Measurements from ENCODE around the gene MUC6. TPM values are rescaled to one million over a fixed set of nuclear protein-coding genes. Genes with fewer than 3 reads are reported as not detected.

Gene MUC6
- total RNA-seq, 2 experiments from 2014 or later, result not detected

DNA sequence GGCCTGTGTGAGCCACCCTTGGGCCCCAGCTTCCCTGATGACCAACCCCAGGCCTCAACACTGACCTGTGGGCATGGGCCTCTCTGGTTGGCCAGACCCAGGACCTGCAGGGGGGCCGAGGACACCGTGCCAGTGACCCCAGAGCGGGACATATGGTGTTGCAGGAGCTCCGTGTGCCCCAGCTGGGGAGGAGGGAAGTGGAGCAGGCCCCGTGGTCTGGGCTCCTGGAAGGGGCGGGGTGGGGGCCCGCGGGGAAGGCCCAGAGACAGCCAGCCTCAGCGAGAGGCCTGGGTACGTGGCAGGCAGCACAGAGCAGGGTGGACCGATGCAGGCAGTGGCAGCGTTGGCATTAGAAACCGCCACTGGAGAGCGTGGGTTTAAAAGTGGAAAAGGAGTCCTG lies 22.2 kb downstream of the MUC6 start:
- Mint-ChIP-seq H3K4me1 (peaks cover 14% of the 10 kb centered on the region), H3K27me3 (no peaks in the 10 kb centered on the region), H3K36me3 (ENCODE audit: low read depth) (peaks cover 14% of the 10 kb centered on the region), H3K27ac (no peak overlapping the region), H3K9me3 (peaks cover 14% of the 10 kb centered on the region), H3K4me3 (no peak overlapping the region)
- DNase-seq, result no peak
- ChIA-PET CTCF (no interaction called here), POLR2A (no interaction called here)

- Mint-ChIP-seq H3K27me3 (no peaks in the 10 kb centered on the region), H3K4me3 (no peak overlapping the region)
- CTCF ChIA-PET, result interaction anchor here (0.6 kb wide), 1 partner anchor 86 kb away, joined by 4 read pairs; no protein-coding TSS in a partner anchor
These were observed 22.9 kb downstream of the MUC6 start for GRCh38 chr11:1013631-1013935.

GRCh38 chr11:1012740-1013630 lies 23.5 kb downstream of the MUC6 start:
- CTCF ChIA-PET, result interaction anchor here (0.6 kb wide), 1 partner anchor 85 kb away, joined by 4 read pairs; no protein-coding TSS in a partner anchor
- Mint-ChIP-seq H3K36me3 (ENCODE audit: low read depth) (peaks cover 14% of the 10 kb centered on the region), H3K27ac (no peak overlapping the region), H3K4me3 (no peak overlapping the region), H3K27me3 (no peaks in the 10 kb centered on the region), H3K9me3 (peaks cover 14% of the 10 kb centered on the region), H3K4me1 (peaks cover 14% of the 10 kb centered on the region)
- DNase-seq, result no peak
- POLR2A ChIA-PET, result no interaction called here

More at GRCh38 chr11:1013631-1013935, 22.9 kb downstream of the MUC6 start:
- Mint-ChIP-seq H3K27ac (no peak overlapping the region), H3K9me3 (peaks cover 14% of the 10 kb centered on the region), H3K4me1 (peaks cover 14% of the 10 kb centered on the region), H3K36me3 (ENCODE audit: low read depth) (peaks cover 14% of the 10 kb centered on the region)
- DNase-seq, result no peak
- POLR2A ChIA-PET, result no interaction called here

DNA sequence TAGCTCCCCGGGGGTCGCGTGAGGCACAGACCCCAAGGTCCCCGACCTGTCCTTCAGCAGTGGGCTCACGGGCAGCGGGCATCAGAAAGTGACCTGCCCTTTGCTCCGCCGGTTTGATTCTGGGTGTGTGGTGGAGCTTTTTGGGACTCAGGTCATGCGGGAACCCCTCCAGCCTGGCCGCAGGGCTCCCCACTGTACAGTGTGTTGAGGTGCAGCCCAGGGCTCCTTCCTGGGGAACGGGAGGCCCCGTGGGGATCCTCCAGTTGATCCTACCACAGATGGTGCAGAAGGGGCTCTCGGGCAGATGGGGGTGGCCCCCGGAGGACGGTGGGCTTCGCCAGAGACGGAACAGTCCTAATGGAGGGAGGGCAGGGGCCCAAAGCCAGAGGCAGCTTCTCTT lies 24.2 kb downstream of the MUC6 start:
- POLR2A ChIA-PET, result no interaction called here
- Mint-ChIP-seq H3K27ac (no peak overlapping the region), H3K36me3 (ENCODE audit: low read depth) (peaks cover 12% of the 10 kb centered on the region), H3K27me3 (no peaks in the 10 kb centered on the region), H3K4me1 (peaks cover 9% of the 10 kb centered on the region), H3K4me3 (no peak overlapping the region), H3K9me3 (peaks cover 9% of the 10 kb centered on the region)
- DNase-seq, result no peak
- CTCF ChIA-PET, result no interaction called here

DNA sequence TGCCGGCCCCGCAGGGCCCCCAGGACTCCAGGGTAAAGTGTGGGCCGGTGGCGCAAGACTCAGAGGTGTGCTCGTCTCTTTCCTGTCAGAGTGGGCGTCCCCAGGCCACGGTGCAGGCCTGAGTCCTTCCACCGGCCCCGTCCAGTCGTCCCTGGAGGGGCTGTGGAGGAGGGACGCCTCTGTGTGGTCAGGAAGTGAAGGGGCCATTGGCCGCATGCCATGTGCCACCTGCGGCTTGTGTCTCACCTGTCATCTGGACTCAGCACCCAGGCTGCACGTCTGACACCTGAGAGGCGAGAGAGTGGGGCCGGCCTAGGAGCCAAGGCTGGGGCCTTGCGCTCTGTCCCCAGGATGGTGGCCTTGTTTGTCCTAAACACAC lies 25.2 kb downstream of the MUC6 start:
- H3K27me3 Mint-ChIP-seq, result no peaks in the 10 kb centered on the region
- DNase-seq, result no peak
- CTCF ChIA-PET, result no interaction called here
- no peaks in the 10 kb centered on the region for H3K9me3 Mint-ChIP-seq
- H3K4me3 Mint-ChIP-seq, result no peak overlapping the region
- H3K4me1 Mint-ChIP-seq, result no peaks in the 10 kb centered on the region
- no peak overlapping the region for H3K27ac Mint-ChIP-seq
- POLR2A ChIA-PET, result no interaction called here
- H3K36me3 Mint-ChIP-seq (ENCODE audit: low read depth), result peaks cover 12% of the 10 kb centered on the region

DNA sequence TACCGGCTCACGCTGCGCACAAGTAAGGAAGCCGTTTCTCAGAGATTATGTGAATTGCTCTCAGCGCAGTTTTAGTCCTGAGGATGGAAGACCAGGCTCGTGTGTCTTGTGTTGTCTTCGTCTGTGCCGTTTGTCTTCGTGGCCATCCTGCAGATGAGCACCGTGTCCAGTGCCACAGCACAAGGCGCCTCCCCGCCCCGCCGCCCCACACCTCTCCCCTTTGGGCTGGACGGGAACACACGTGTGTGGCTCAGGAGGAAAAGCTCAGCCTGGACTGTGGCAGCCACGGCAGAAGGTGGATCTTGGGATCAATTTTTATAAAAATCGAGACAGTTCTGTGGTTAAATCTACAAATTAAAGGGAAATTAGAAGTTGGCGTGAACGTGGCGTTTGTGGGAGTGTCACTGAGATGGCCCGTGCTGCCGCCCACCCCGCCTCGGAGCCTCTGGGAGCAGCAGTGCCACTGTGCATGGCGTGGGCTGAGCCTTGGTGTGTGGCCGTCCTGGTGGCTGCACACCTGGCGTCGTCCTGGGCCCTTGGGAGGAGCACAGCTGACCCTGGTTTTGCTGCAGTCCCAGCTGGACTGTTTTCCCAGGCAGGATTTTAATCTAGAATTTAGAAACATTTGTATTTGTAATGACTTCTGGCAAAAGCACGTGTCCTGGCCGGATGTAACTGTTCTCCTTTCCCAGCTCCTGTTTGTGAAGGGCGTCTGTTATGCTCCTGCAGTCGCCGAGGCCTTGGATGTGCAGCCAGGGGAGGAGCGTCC lies 25.8 kb downstream of the MUC6 start:
- Mint-ChIP-seq H3K27me3 (no peaks in the 10 kb centered on the region), H3K9me3 (no peaks in the 10 kb centered on the region), H3K27ac (no peak overlapping the region), H3K4me3 (no peak overlapping the region), H3K36me3 (ENCODE audit: low read depth) (peaks cover 13% of the 10 kb centered on the region), H3K4me1 (no peaks in the 10 kb centered on the region)
- ChIA-PET POLR2A (no interaction called here), CTCF (no interaction called here)
- no peak for DNase-seq

DNA sequence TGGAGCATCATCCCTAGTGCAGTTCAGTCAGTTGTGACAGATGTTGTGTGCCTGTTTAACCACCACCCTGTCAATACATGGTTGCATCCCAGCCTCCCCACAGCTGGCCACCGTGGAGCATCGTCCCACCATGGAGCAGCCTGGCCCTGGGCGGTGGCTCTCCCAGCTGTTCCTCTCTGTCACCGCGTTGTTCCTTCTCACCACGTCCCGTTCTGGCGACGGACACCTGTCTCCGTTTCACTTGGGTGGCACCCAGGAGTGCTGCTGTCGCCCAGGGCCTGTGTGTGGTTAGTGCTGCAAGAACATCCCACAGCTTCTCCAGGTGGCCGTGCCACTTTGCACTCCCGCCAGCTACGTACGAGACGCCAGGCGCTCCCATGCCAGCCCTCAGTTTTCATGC lies 26.5 kb downstream of the MUC6 start:
- Mint-ChIP-seq H3K9me3 (no peaks in the 10 kb centered on the region), H3K4me3 (no peak overlapping the region), H3K4me1 (peaks cover 3% of the 10 kb centered on the region), H3K27me3 (no peaks in the 10 kb centered on the region), H3K36me3 (ENCODE audit: low read depth) (peaks cover 17% of the 10 kb centered on the region), H3K27ac (no peak overlapping the region)
- ChIA-PET CTCF (no interaction called here), POLR2A (no interaction called here)
- DNase-seq, result no peak

- Mint-ChIP-seq H3K27ac (no peak overlapping the region), H3K4me3 (no peak overlapping the region), H3K27me3 (no peaks in the 10 kb centered on the region), H3K9me3 (no peaks in the 10 kb centered on the region), H3K4me1 (peaks cover 3% of the 10 kb centered on the region), H3K36me3 (ENCODE audit: low read depth) (peaks cover 18% of the 10 kb centered on the region)
- DNase-seq, result no peak
- POLR2A ChIA-PET, result no interaction called here
- CTCF ChIA-PET, result no interaction called here
These were observed 27.1 kb downstream of the MUC6 start for GRCh38 chr11:1009371-1009770.

DNA sequence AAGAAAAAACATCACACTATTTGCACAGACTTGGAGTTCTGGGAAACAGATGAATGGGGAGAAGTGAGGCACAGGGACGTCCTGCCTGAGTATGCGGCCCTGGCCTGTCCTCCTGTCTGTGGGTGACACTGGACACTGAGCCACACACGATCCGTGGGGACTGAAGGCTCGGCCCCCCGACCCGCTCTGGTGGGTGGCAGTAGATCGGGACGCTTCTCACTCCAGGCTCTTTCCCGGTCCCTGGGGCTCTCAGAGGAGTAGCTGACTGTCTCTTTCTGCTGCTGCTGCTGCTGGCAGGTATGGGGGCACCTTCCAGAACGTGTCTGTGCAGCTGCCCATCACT lies 27.7 kb downstream of the MUC6 start:
- Mint-ChIP-seq H3K27ac (peak overlapping the region; percentile 42), H3K9me3 (no peaks in the 10 kb centered on the region), H3K36me3 (ENCODE audit: low read depth) (peaks cover 18% of the 10 kb centered on the region), H3K27me3 (no peaks in the 10 kb centered on the region), H3K4me1 (peaks cover 3% of the 10 kb centered on the region), H3K4me3 (no peak overlapping the region)
- DNase-seq, result no peak
- ChIA-PET POLR2A (no interaction called here), CTCF (no interaction called here)

DNA sequence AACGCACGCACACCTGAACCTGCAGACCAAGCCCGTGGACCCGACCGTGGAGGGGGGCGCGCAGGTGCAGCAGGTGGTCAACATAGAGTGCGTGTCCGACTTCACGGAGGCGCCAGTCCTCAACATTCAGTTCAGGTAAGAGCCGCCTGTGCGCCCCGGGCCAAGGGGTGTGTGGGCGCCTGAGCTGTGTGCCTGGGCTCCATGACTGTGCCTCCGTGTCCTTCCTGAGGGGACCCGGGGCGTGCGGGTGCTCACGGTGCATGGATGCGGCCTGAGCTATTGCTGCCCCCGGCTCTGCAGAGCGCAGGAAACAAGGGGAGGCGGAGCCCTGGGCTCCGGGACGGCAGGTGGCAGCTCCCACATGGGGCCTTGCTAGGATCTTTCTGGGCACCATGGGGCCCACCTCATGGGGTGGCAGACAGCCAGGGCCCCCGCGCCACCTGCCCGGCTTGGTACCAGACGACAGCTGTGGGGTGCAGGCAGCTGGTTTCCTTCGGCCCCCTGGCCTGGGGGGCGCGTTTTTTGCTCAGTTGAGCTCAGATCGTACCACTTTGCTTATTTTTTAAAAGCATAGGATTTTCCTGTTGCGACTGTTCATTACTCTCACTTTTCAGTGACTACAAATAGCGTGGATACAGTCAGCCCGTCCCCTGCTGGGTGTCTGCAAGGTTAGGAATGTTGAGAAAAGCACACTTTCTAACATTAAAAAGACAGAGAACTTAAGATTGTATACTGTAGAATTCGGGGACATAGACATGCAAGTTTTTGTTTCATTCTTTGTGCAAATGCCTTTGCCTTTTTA lies 28.3 kb downstream of the MUC6 start:
- Mint-ChIP-seq H3K9me3 (no peaks in the 10 kb centered on the region), H3K27me3 (no peaks in the 10 kb centered on the region), H3K36me3 (ENCODE audit: low read depth) (peaks cover 20% of the 10 kb centered on the region), H3K4me3 (no peak overlapping the region), H3K27ac (no peak overlapping the region), H3K4me1 (peaks cover 3% of the 10 kb centered on the region)
- no peak for DNase-seq
- CTCF ChIA-PET, result no interaction called here
- POLR2A ChIA-PET, result no interaction called here

DNA sequence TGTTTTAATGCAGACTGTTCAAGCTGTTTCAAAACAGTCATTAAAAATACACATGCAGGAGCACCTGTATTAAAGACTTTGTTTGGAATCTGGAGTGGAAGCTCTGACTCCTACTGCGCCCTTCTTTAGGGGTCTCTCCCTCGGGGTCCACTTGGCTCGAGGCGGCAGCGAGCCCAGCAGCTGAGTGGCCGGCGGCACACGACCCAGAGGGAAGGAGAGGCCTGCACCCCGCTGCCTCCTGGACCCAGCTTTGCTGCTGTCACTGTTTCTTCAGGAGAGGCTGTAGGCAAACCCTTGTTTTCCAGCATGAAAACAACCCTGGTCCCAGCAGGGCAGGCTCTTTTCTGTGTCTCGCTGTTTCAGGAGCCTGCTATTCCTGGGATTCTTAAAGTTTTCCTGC lies 29.2 kb downstream of the MUC6 start:
- Mint-ChIP-seq H3K27ac (no peak overlapping the region), H3K4me1 (peaks cover 3% of the 10 kb centered on the region), H3K36me3 (ENCODE audit: low read depth) (peaks cover 20% of the 10 kb centered on the region), H3K9me3 (no peaks in the 10 kb centered on the region), H3K4me3 (no peak overlapping the region), H3K27me3 (no peaks in the 10 kb centered on the region)
- no peak for DNase-seq
- POLR2A ChIA-PET, result no interaction called here
- CTCF ChIA-PET, result no interaction called here

DNA sequence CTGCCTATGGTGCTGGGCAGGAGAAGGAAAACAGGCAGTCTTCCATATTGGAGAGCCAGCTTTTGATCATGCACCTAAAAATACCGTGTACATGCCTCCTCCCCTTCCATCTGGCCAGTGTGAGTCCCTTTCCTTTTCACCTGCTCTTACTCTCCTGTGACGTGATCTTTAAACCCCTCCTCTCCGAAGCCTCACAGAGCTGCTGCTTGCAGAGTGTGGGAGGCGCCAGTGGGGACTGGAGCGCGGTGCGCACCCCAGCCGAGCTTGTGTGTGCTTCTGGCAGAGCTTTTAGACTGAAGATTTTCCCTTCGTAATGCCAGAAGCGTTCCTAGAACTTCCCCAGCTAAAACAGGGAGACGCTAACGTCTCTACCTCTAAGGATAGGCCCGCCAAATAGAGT lies 29.8 kb downstream of the MUC6 start:
- Mint-ChIP-seq H3K27me3 (no peaks in the 10 kb centered on the region), H3K4me3 (no peak overlapping the region), H3K4me1 (peaks cover 3% of the 10 kb centered on the region), H3K9me3 (no peaks in the 10 kb centered on the region), H3K27ac (no peak overlapping the region), H3K36me3 (ENCODE audit: low read depth) (peaks cover 24% of the 10 kb centered on the region)
- no peak for DNase-seq
- ChIA-PET POLR2A (no interaction called here), CTCF (no interaction called here)

- DNase-seq, result no peak
- Mint-ChIP-seq H3K36me3 (ENCODE audit: low read depth) (peaks cover 28% of the 10 kb centered on the region), H3K4me1 (peaks cover 3% of the 10 kb centered on the region), H3K9me3 (no peaks in the 10 kb centered on the region), H3K27ac (no peak overlapping the region), H3K4me3 (no peak overlapping the region), H3K27me3 (no peaks in the 10 kb centered on the region)
- ChIA-PET CTCF (no interaction called here), POLR2A (no interaction called here)
These were observed 30.6 kb downstream of the MUC6 start for GRCh38 chr11:1005928-1006327.

All from activated CD4-positive, alpha-beta T cell treated with anti-CD3 and anti-CD28 coated beads, Interleukin-2, amount 10 ng/mL, durations not matched to agents 7 days and 5 days (primary cell).